Neural cell (in vitro differentiated cells): ENCODE results near the gene REPS2.

ENCODE experiments used
- EZH2 ChIP-seq: fragments of 200-600, 300-800 bp; shearing (Covaris generic), sonication (generic); IDR thresholded peaks from 2 replicates; pipeline ENCODE4 v1.6.1; 2014; ENCODE audit warnings: antibody characterized with exemption, low read length, borderline replicate concordance, mild to moderate bottlenecking; ENCODE audit not compliant: insufficient read depth, poor library complexity, severe bottlenecking
- POLR2AphosphoS5 ChIP-seq: IDR thresholded peaks from 2 replicates; pipeline ENCODE4 v1.6.1; 2012
- TF ChIP-seq, protein P1 (sequence below): fragments of 450-650 bp; IDR thresholded peaks from 2 replicates; pipeline ENCODE4 v1.5.1; 2014; ENCODE audit warnings: antibody characterized with exemption, mild to moderate bottlenecking, moderate library complexity; ENCODE audit not compliant: poor library complexity, severe bottlenecking

DNA sequence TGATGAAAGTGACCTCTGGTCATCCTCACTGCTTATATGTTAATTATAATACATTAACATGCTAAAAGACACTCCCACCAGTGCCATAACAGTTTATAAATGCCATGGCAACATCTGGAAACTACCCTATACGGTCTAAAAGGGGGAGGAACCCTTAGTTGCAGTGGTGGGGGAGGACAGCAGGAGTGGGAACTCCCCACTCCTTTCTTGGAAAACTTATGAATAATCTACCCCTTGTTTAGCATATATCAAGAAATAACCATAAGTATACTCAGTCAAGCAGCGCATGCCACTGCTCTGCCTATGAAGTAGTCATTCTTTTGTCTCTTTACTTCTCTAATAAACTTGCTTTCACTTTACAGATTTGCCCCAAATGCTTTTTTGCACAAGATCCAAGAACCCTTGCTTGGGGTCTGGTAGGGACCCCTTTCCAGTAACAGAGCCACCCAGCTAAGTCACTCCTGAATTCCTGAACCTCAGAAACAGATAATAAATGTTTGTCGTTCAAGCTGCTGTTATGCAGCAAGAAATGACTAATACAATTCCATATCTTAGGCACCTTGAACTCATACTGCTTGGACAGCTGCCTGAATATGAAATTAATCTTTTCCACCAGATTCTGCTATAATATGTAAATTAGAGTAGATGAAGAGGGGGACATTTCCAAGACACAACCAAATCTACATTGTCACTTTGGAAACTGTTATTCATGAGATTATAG, 14.4 kb upstream of the REPS2 start:
- TF ChIP-seq POLR2AphosphoS5 (no peak), EZH2 (no peak)
- TF ChIP-seq, protein P1, sequence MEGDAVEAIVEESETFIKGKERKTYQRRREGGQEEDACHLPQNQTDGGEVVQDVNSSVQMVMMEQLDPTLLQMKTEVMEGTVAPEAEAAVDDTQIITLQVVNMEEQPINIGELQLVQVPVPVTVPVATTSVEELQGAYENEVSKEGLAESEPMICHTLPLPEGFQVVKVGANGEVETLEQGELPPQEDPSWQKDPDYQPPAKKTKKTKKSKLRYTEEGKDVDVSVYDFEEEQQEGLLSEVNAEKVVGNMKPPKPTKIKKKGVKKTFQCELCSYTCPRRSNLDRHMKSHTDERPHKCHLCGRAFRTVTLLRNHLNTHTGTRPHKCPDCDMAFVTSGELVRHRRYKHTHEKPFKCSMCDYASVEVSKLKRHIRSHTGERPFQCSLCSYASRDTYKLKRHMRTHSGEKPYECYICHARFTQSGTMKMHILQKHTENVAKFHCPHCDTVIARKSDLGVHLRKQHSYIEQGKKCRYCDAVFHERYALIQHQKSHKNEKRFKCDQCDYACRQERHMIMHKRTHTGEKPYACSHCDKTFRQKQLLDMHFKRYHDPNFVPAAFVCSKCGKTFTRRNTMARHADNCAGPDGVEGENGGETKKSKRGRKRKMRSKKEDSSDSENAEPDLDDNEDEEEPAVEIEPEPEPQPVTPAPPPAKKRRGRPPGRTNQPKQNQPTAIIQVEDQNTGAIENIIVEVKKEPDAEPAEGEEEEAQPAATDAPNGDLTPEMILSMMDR: no peak
